ENCODE measurements around the gene COQ8A.

GRCh38 chr1:226979115-226979516 lies 39.0 kb downstream of the COQ8A start:
- TF ChIP-seq POLR2AphosphoS5 (IDR thresholded peaks at IDR 0.05; ENCODE audit: low read depth, low read length) (no peak), POLR2A (IDR thresholded peaks at IDR 0.05; ENCODE audit: low read depth, low read length) (no peak), SPI1 (IDR thresholded peaks at IDR 0.05; ENCODE audit: low read depth, low read length) (no peak), TAF1 (IDR thresholded peaks at IDR 0.05; ENCODE audit: low read depth, low read length) (no peak)
